HG03280 (cell line): ENCODE results near the gene SNX8.

Source experiments
- ATAC-seq: cut with Tn5 transposase; IDR thresholded peaks from one replicate; pipeline ENCODE4 v1.9.1; 2021; ENCODE audit warnings: mild to moderate bottlenecking, moderate library complexity; ENCODE audit not compliant: unreplicated experiment

SNX8 gene

DNA sequence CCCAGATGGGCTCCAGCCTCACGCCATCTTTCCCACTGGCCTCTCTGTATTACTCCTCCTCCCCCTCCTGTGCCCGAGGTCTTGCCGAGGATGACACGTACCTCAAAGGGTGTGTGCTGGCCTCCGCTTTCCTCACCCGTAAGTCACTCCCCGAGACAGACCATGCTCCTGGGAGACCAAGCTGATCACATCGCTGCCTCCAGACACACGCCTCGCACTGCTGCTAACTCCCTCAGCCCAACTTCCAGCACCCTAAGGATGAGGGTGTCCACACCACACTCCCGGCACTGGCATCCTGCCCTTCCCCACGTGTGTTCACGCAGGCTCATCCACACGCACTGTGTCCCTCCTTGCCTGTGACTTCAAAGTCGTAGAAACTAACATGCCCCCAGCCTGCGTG lies 105.5 kb downstream of the SNX8 start:
- no peak for ATAC-seq

DNA sequence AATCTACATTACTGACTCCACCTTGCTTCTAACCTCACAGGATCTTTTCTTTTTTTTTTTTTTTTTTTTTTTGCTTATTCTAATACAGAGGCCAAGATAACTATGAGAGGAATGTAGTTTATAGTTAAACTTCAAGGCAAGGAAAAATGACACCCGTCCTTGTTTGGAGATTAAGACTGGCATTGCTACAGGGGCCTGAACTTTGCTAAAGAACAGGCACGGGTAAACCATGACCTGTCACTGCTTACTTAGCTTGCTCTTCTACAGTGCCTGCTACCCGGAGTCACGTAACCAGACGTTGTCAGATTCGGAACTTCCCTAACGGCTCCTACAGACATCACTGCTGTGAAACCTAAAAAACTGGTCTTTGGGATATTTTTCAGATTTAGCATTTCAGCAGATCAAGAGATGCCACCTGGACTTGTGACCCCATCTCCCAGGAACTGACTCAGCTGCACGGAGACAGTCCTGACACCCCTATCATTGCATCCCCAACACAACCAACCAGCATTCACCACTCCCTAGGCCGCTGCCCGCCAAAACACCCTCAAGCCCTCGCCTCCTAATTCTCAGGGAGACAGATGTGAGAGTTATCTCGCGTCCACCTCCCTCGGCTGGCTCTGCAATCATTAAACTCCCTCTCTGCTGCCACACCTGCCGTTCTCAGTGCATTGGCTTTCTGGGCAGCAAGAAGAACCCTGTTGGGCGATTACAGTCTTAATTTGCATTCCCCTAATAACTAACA lies 109.0 kb downstream of the SNX8 start:
- no peak for ATAC-seq

DNA sequence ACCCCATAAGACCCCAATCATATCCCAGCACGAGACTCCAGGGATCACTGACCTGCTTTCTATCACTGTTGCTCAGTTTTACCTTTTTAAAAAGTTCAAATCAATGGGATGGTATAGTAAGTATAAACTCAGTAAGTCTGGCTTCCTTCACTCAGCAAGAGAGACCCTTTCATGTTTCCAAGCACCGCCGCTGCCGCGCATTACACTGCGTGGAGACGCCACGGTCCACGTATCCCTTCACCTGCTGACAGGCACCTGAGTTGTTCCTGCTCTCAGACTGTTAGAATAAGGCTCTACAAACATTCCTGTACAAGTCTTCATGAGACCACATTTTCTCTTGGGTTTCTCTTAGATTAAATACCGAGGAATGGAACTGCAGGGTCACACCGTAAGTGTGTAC lies 109.8 kb downstream of the SNX8 start:
- ATAC-seq, result no peak

DNA sequence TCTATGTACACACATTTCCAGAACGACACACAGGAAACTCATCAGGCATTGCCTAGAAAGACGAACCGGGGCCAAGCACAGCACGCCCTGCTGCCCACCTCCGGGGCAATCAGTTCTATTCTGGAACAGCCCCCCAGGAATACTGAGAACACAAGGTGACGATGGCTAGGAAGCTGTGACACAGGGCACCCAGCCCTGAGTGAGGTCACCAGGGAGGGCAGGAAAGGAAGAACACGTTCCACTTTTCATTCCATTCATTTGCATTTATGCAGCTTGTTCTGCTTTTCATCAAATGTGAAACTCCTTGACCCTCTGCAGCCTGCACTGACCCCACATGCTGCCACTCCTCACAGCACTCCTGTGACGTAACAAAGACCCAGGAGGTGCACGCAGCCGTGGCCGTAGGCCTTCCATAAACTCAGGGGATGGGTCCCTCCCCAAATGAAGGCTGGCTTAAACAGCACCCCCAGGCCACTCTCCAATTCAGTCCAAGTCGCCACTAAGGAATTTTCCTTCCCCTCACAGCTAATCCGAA lies 110.4 kb downstream of the SNX8 start:
- ATAC-seq, result no peak

DNA sequence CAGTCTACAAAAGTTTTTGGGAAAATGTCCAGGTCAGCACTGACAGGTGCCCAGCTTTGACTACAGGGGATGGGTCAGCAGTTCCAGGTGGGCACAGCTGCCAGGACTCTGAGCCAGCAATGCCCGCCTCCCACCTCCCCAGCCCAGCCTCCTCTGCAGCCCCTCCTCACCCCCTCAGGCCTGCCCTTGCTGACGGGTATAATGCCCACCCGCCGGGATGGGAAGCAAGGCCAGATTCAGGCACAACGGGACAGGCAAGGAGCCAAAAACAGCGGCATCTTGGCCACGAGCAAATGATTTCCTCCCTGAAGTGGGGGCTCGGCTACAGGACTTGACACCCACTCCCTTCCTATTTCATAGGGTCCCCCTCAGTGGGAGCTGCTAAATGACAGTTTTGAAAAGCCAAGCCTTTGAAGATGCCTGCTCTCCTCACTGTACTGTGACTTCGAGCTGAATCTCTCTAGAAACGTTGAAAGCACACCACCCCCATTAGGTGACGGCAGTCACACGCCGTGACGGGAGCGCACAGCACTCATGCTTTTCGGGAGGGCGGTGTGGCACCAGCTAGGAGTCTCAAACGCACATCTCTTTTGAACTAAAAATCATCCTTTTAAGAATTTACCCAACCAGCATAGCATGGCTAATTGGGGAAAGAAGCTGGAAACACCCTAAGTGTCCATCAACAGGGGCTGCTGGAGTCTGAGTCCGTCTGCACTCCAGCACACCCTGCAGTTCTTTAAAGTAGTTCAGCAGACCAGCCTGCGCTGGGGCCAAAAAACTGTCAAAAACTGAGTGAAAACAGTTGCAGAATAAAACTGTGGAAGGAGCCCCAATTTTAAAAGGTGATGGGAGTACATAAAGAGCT lies 111.1 kb downstream of the SNX8 start:
- no peak for ATAC-seq

DNA sequence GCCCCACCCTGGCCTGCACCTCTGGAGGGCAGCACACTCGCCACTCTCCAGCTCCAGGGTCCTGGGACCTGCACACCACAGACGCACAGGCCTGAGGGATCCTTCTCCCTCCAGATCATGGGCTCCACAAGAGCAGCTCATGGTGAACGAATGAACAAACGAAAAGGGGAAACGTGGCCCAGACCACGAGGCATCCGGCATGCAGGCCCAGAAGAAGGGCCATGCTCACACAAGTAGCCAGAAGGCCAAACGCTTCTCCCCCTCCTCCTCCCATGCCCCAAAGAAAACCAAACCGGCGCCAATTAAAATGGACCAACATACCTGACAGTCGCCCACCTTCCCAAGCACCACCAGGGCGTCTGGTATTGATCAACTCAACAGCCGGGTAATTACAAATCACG lies 111.9 kb downstream of the SNX8 start:
- no peak for ATAC-seq
